ENCODE data around the gene GFI1B. TPM values are rescaled to one million over a fixed set of nuclear protein-coding genes. Genes with fewer than 3 reads are reported as not detected.

GFI1B gene
- polyA plus RNA-seq, 1 experiment, result not detected

DNA sequence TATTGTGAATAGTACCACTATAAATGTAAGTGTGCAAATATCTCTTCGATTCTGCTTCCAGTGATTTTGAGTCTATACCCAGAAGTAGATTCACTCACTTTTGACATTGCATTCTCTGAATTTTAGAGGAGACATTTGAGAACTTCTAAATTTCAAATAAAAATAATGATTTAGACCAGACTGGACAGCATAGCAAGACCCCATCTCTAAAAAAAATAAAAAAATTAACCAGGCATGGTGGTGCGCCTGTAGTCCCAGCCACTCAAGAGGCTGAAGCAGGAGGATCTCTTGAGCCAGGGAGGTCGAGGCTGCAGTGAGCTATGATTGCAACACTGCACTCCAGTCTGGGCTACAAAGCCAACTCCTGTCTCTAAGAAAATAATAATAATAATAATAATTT lies 1.9 kb upstream of the GFI1B start:
- TF ChIP-seq CTCF (IDR thresholded peaks at IDR 0.05; ENCODE audit: insufficient read depth, low read depth, low read length), result no peak
- no peak overlapping the region for H3K4me3 ChIP-seq (ENCODE audit: low read depth, low read length)
- CTCF ChIA-PET, result interaction anchor here (1.1 to 3.6 kb wide), 9 partner anchors 12 to 508 kb away, joined by 3 to 18 read pairs (median 4); no protein-coding TSS in a partner anchor
- POLR2A ChIA-PET, result no interaction called here
- no peak for DNase-seq (ENCODE audit: low read depth)
- no peaks in the 10 kb centered on the region for H3K36me3 ChIP-seq (ENCODE audit: control insufficient read depth, insufficient read depth, low read length)
- peaks cover 23% of the 10 kb centered on the region for H3K27me3 ChIP-seq (ENCODE audit: control insufficient read depth, insufficient read depth, low read length)

DNA sequence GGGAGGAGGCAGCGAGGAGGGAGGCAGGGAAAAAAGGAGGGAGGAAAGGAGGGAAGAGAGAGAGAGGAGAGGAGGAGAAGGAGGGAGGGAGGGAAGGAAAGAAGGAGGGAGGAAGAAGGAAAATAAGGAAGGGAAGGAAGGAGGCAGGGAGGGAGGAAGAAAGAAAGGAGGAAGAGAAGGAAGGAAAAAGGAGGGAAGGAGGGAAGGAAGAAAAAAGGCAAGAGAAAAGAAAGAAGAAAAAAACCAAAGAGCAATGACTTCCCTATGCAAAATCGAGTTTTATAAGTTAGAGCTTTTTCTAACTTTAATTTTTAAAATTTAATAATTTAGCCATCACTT lies 413 bp upstream of the GFI1B start:
- TF ChIP-seq CTCF (IDR thresholded peaks at IDR 0.05; ENCODE audit: insufficient read depth, low read depth, low read length), result no peak
- ChIA-PET CTCF (interaction anchor here (0.7 to 3.6 kb wide), 15 partner anchors 8 to 168 kb away, joined by 3 to 18 read pairs (median 4); no protein-coding TSS in a partner anchor), POLR2A (no interaction called here)
- H3K36me3 ChIP-seq (ENCODE audit: control insufficient read depth, insufficient read depth, low read length), result no peaks in the 10 kb centered on the region
- no peak overlapping the region for H3K4me3 ChIP-seq (ENCODE audit: low read depth, low read length)
- H3K27me3 ChIP-seq (ENCODE audit: control insufficient read depth, insufficient read depth, low read length), result peaks cover 26% of the 10 kb centered on the region
- no peak for DNase-seq (ENCODE audit: low read depth)

DNA sequence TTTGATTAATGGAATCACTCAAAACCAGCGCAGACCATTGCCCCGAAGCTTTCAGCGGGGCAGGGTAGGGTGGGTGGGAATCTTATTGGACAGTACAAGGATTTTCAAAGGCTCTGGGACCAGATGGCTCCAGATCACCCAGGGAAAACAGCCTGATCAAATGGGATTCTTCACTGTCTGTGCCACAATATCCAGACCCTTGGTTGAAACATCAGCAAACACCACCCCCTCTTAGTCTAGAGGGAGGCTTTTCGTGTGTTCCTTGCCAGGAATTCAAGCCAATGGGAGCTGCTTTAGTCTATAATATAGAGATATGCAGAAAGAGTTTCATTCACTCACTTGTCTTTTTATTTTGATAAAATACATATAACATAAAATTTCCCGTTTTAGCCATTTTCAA lies 1.7 kb downstream of the GFI1B start:
- Histone ChIP-seq H3K4me3 (ENCODE audit: low read depth, low read length) (no peak overlapping the region), H3K27me3 (ENCODE audit: control insufficient read depth, insufficient read depth, low read length) (peaks cover 29% of the 10 kb centered on the region), H3K36me3 (ENCODE audit: control insufficient read depth, insufficient read depth, low read length) (no peaks in the 10 kb centered on the region)
- no peak for TF ChIP-seq CTCF (IDR thresholded peaks at IDR 0.05; ENCODE audit: insufficient read depth, low read depth, low read length)
- ChIA-PET POLR2A (no interaction called here), CTCF (interaction anchor here (1.0 kb wide), 1 partner anchor 78 kb away, joined by 3 read pairs; no protein-coding TSS in a partner anchor)
- DNase-seq (ENCODE audit: low read depth), result no peak

DNA sequence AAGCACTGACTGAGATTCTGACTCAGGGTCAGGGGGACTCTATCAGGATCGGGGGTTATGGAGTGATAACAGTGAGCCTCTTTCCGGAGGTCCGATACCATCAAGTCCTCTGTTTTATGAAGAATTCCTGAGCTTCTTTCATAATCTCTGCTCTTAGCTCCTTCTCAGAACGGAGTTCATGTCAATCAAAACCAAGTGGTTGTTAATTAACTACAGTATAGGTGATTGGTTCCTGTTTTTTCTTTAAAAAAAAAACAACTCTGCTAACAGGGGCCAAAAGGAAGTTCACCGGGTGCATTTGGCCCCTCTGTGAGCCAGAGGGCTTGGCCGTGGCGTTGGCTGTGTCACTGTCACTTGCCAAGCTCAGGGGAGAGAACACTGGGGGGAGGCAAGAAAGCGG lies 4.0 kb downstream of the GFI1B start:
- Histone ChIP-seq H3K4me3 (ENCODE audit: low read depth, low read length) (no peak overlapping the region), H3K27me3 (ENCODE audit: control insufficient read depth, insufficient read depth, low read length) (peaks cover 29% of the 10 kb centered on the region), H3K36me3 (ENCODE audit: control insufficient read depth, insufficient read depth, low read length) (no peaks in the 10 kb centered on the region)
- TF ChIP-seq CTCF (IDR thresholded peaks at IDR 0.05; ENCODE audit: insufficient read depth, low read depth, low read length), result no peak
- CTCF ChIA-PET, result interaction anchor here (0.6 to 1.2 kb wide), 4 partner anchors 10 to 1013 kb away, joined by 3 to 4 read pairs (median 3); no protein-coding TSS in a partner anchor
- DNase-seq (ENCODE audit: low read depth), result no peak
- POLR2A ChIA-PET, result no interaction called here

- H3K4me3 ChIP-seq (ENCODE audit: low read depth, low read length), result no peak overlapping the region
- ChIA-PET CTCF (no interaction called here), POLR2A (no interaction called here)
- no peak for TF ChIP-seq CTCF (IDR thresholded peaks at IDR 0.05; ENCODE audit: insufficient read depth, low read depth, low read length)
- no peaks in the 10 kb centered on the region for H3K36me3 ChIP-seq (ENCODE audit: control insufficient read depth, insufficient read depth, low read length)
- DNase-seq (ENCODE audit: low read depth), result no peak
- peaks cover 27% of the 10 kb centered on the region for H3K27me3 ChIP-seq (ENCODE audit: control insufficient read depth, insufficient read depth, low read length)
Observed at GRCh38 chr9:132983491-132984201, 5.2 kb downstream of the GFI1B start.
